ENCODE results near the gene STAT1.

Gene STAT1

DNA sequence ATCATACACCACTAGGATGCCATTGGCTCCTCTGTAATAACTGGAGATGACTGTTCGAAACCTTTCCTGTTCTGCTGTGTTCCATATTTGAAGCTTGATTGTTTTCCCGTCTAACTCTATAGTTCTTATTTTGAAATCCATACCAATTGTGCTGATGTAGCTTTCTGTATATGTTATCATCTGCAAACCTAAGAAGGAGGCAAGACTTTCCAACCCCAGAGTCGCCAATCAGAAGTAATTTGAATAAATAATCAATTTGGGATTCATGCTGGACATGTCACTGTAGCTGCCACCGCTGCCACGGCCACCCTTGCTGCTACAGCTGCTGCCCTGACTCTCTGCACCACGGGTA is 20.7 kb downstream of the STAT1 start:
- TF ChIP-seq POLR2A (IDR thresholded peaks at IDR 0.05; ENCODE audit: low read depth, low read length), result no peak
- DNase-seq (ENCODE audit: insufficient read length, low spot score) (no peak), FAIRE-seq (no peak)

DNA sequence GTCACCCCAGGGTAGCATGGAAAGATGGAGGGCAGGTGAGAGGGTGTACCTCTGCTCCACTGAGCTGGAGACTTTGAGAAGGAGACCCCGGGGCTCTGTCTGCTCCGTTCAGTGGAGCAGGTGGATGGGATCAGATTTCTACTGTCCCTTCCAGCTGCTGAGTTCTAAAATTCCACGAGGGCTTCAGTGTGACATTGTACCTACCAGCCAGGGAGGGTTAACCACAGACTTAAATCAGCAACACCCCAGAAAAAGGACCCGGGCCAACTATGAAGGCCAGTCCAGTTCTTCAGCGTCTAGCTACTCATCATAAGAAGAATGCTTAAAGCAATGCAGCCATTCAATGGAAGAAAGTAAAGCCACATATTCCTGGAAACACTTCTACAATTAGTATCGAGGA is 23.8 kb downstream of the STAT1 start:
- no peak for FAIRE-seq
- no peak for DNase-seq (ENCODE audit: insufficient read length, low spot score)
- TF ChIP-seq POLR2A (IDR thresholded peaks at IDR 0.05; ENCODE audit: low read depth, low read length), result no peak

DNA sequence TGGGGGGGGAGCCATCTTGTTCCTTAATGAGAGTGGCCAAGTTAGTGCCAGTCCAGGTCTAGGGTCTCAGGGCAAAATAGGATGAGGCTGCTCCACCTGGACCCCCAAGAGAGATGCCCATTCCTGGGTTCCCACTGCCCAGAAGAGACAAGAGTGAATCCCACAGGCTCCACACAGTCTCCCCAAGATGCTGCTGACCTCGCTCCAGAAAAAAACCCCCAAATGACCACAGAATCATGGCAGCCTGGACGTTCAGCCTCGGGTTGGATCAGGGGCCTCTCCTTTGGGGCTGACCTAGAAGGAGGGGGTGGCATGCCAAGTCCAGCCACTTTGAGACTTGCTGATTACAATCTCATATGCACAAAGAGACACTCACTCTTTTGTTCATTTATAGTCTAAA is 25.1 kb downstream of the STAT1 start:
- no peak for FAIRE-seq
- DNase-seq (ENCODE audit: insufficient read length, low spot score), result no peak
- no peak for TF ChIP-seq POLR2A (IDR thresholded peaks at IDR 0.05; ENCODE audit: low read depth, low read length)

DNA sequence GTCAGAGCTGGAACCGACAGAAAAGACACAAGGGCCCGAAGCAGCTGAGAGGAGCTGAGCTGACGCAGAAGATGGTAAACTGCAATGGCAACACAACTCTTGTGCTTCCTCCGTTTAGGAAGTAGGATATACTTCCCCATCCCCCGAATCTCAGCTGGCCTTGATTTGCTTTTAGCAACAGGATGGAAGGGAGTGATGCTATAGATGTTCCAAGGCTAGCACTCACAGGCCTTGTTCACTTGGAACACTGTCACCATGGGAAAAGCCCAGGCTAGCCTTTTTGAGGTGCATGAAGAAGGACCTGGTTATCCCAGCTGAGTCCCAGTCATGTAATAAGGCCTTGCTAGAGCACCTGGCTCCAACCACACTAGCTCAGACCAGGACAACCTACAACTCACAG is 26.0 kb downstream of the STAT1 start:
- TF ChIP-seq POLR2A (IDR thresholded peaks at IDR 0.05; ENCODE audit: low read depth, low read length), result no peak
- no peak for FAIRE-seq
- no peak for DNase-seq (ENCODE audit: insufficient read length, low spot score)

DNA sequence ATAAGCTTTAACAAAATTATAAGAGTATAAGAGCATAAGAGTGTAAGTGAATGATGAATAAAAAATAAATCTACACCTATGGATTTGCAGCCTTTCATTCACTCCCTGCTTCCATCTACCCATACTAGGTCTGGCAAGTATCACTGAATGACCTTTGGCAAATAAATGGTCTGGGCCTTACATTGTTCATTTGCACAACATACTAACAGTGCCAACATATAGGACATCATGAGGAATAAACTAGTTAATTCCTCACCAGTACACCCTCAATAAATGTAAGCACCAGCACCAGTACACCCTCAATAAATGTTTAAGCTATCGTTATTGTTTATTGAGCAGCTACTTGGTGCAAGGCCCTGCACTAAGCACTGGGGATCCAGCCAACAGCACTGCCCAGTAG is 26.9 kb downstream of the STAT1 start:
- TF ChIP-seq POLR2A (IDR thresholded peaks at IDR 0.05; ENCODE audit: low read depth, low read length), result no peak
- DNase-seq (ENCODE audit: insufficient read length, low spot score) (no peak), FAIRE-seq (no peak)

DNA sequence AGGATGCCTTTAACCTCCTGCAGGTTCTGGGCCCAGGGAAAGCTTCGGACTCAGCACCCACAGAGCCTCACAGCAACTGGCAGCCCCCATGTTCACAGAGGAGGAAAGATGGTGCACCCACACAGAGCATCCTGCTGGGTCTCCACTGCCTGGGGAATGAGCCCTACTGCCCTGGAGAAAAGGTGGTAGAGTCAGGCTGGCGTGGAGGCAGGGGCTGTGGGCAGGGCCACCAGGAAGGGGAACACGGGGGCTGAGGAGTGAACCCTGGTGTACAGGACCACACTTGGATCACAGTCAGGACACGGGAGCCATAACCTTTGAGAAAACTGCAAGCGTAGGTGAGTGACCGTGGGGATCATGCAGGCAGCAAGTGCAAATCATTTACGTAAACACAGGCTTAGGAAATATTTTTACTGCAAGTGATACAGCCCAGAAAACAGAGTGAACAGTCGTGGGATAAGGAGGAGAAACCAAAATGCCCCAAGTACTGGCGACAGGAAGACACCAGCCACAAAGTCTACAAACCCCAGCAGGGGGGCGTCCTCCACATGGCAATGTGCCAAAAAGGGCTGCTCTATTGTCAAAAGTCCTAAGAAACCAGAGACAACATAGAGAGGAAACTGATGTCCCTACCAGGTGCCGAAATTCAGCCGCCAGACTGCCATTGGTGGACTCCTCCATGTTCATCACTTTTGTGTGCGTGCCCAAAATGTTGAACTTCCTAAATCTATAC is 27.6 kb downstream of the STAT1 start:
- no peak for DNase-seq (ENCODE audit: insufficient read length, low spot score)
- FAIRE-seq, result no peak
- no peak for TF ChIP-seq POLR2A (IDR thresholded peaks at IDR 0.05; ENCODE audit: low read depth, low read length)

DNA sequence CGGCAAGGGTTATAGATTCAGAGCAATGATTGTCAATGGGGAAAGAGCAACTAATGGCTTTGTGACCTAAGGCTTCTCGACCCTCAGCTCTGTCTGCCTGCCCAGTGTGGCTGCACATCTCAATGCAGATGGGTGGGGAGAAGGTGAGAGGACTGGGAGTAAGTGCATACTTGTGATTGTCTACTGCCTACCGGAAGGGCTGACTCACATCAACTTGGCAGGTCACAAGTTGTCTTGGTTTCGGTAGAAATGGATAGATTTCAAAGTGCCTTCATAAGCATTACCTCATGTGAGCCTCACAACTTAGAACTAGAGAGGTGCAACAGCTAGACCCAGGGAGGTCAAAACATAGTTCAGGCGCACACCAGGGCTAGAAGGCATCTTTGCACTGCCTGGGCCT is 29.4 kb downstream of the STAT1 start:
- DNase-seq (ENCODE audit: insufficient read length, low spot score) (peak; percentile 60), FAIRE-seq (peak; percentile 86)
- no peak for TF ChIP-seq POLR2A (IDR thresholded peaks at IDR 0.05; ENCODE audit: low read depth, low read length)

DNA sequence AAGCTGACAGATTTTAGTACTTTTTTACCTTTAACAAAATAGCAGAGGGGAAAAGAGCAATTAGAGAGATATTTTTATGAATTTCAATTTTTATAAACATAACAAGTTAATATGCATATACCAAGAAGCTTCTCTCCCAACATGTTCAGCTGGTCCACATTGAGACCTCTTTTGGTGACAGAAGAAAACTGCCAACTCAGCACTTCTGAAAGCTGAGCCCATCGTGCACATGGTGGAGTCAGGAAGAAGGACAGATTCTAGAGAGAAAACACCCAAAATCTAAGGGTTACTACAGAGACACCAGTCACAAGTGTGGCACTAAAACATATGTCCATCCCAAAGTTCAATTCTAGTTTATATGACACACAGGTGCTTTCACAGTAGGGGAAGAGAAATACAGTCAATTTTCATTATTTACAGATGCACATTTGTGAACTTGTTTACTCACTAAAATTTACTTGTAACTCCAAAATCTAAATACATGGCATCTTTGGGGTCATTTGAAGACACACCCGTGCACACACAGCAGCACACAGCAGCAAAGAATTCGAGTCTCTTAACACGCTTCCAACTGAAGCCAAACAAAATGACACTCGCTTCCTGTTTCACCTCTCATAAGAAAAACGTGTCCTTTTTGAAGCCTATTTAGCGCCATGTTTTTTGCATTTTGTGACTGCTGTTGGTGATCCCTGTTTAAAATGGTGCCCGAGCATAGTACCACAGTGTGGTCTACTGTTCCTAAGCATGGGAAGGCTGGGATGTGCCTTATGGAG is 31.5 kb downstream of the STAT1 start:
- DNase-seq (ENCODE audit: insufficient read length, low spot score) (no peak), FAIRE-seq (no peak)
- no peak for TF ChIP-seq POLR2A (IDR thresholded peaks at IDR 0.05; ENCODE audit: low read depth, low read length)

DNA sequence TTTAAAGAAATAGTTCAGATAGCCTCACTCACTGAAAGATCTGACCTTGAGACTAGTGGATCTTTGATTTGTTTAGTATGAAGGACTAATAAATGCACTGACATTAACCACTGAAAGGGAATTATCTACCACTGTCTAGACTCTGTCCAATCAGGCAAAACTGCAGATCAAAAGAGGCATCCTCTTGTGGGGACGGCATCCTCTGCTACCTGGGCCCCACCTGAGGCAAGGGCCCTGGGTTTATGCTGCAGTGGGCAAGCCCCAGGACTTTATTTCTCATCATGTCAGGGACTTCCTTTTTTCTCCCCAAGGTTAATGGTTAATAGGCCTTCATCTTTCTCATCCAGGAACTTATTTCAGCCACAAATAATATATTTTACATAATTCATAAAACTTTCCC is 32.2 kb downstream of the STAT1 start:
- TF ChIP-seq POLR2A (IDR thresholded peaks at IDR 0.05; ENCODE audit: low read depth, low read length), result no peak
- DNase-seq (ENCODE audit: insufficient read length, low spot score), result no peak
- FAIRE-seq, result no peak

DNA sequence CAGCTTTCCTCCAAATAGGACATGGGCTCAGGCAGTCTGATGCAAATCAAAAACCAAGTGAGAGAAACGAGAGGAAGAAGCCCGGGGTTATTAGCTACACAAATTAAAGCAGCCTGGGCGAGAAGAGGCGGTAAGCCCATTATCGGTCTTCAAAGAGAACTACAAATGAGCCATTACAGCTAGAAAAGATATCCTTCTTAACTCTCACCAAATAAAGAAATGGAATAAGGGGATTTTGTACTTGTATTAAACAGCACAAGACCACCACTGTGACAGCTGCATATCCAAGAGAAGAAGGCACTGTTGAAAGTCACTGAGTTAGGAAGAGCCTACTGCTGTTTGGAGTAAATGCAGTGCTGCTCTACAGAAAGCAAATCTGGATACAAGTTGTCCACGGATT is 32.6 kb downstream of the STAT1 start:
- TF ChIP-seq POLR2A (IDR thresholded peaks at IDR 0.05; ENCODE audit: low read depth, low read length), result no peak
- FAIRE-seq (no peak), DNase-seq (ENCODE audit: insufficient read length, low spot score) (no peak)

DNA sequence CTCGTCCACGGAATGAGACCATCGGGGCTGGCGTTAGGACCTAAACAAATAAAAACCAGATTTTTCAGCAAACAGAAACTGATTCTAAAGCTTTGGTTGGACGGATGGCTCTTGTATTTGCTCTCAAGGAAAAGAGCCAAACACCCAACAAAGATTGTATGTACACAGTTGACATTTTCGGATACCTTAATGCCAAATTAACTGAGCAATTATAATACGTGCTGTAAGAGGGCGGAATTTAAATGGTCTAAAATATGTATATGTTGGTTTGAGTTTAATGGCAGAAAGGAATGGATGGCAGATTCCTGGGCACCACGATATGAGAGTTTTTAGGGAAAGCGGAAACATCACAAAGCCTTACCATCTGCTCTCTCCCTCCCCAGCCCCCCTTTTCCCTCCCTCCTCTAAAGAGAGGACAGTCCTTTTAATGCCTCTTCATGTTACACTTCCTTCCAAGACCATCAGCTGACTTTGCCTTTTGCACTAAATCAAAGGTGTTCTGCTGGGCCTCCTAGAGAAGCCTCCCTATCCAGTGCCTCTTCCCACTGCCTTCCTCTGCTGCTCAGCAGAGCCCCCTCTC is 33.3 kb downstream of the STAT1 start:
- FAIRE-seq (no peak), DNase-seq (ENCODE audit: insufficient read length, low spot score) (no peak)

DNA sequence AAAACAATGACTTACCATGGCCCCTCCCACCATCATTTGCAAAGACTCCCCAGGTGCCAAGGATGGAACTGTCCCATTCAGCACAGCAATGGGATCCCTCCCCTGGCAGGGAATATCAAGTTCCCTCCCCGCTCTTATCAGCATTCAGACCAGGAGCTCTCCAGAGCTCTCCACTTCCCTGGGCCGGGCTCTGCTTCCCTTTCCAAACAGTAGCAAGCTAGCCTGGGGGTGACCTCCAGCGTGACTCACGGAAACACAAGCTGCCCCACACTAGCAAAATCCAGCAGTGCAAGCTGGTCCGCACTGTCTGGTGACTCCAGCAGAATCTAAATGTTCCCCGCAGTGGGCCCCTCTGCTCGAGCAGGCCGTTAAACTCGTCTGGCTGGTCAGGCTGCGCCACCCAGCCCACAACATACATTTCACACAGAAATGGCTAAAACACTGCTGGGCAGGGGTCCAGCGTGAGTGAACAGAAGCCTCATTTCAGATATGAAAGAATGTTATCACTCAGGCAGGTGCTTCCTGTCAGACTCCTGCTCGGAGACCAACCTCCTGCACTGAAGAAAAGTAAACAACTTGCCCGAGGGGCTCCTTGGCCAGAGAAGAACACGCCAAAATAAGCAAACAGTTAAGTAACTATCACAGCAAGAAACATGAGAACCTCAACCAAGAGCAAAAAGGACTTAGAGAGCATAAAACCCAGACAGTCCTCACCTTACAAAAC is 33.9 kb downstream of the STAT1 start:
- FAIRE-seq, result no peak
- DNase-seq (ENCODE audit: insufficient read length, low spot score), result no peak
- TF ChIP-seq POLR2A (IDR thresholded peaks at IDR 0.05; ENCODE audit: low read depth, low read length), result no peak

More for the DNA sequence above, 33.3 kb downstream of the STAT1 start:
- no peak for TF ChIP-seq POLR2A (IDR thresholded peaks at IDR 0.05; ENCODE audit: low read depth, low read length)

DNA sequence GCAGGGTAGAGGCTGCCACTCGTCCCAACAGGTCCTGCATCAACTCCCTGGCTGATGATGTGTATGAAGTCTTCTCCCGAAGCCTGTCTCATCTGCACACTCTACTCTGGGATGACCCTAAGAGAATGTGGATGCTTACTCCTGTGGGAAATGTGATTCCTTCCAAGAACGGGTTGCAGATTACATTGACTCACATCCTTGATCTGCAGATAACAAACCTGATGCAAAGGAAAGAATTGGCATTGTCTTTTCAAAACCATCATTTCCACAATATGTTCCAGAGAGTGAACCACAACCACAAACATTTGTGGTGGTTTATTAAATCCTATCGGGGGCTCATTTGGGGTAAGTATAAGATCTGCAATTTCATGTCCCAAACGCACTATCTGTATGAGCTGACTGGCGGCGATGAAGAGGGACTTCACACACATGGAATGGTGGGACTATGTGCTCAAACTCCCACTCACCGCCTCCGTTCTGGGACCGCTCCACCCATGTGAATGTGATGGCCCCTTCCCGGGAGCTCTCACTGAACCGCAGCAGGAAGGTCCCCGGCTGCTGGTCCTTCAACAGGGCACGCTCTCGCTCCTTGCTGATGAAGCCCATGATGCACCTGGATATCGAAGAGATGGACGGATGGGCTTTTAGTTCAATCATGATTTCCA is 35.5 kb downstream of the STAT1 start:
- DNase-seq (ENCODE audit: insufficient read length, low spot score) (no peak), FAIRE-seq (peak; percentile 15)
- TF ChIP-seq POLR2A (IDR thresholded peaks at IDR 0.05; ENCODE audit: low read depth, low read length), result no peak

DNA sequence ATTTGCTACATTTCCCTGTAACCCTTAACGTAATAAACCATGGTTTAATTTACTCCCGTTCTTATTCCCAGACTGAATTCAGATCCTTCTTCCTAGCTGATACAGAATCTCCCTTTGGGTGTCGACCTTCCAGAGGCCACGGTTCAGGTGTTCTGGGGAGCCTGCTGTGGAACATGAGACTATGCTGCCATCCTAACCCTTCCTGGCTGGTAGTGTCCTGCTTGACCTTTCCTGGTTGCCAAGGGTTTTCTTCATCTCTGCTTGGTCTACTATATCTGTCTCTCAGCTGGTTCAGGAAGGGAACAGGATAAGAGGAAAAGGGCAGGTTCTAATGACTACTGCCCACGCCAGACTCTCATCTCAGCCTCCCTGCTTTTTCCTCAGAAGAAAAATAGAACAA is 36.5 kb downstream of the STAT1 start:
- no peak for TF ChIP-seq POLR2A (IDR thresholded peaks at IDR 0.05; ENCODE audit: low read depth, low read length)
- FAIRE-seq, result no peak
- no peak for DNase-seq (ENCODE audit: insufficient read length, low spot score)
